ENCODE data around the gene MTG1. TPM values are rescaled to one million over a fixed set of nuclear protein-coding genes. Genes with fewer than 3 reads are reported as not detected.

The MTG1 gene
- total RNA-seq, 1 donor from 2014 or later: 65.2 TPM

- Mint-ChIP-seq H3K36me3 (ENCODE audit: unreplicated experiment) (peaks cover 1% of the 10 kb centered on the region), H3K27ac (ENCODE audit: unreplicated experiment) (no peak overlapping the region), H3K9me3 (ENCODE audit: unreplicated experiment) (no peaks in the 10 kb centered on the region), H3K4me1 (ENCODE audit: unreplicated experiment) (no peaks in the 10 kb centered on the region), H3K4me3 (ENCODE audit: unreplicated experiment) (no peak overlapping the region), H3K27me3 (ENCODE audit: unreplicated experiment) (no peaks in the 10 kb centered on the region)
- DNase-seq (ENCODE audit: extremely low spot score, unreplicated experiment): no peak
- no peak for TF ChIP-seq CTCF (IDR thresholded peaks at IDR 0.05)
Observed at GRCh38 chr10:133353202-133353959, 40.6 kb upstream of the MTG1 start.

GRCh38 chr10:133353988-133354605, 39.9 kb upstream of the MTG1 start:
- Mint-ChIP-seq H3K4me3 (ENCODE audit: unreplicated experiment) (no peak overlapping the region), H3K9me3 (ENCODE audit: unreplicated experiment) (no peaks in the 10 kb centered on the region), H3K36me3 (ENCODE audit: unreplicated experiment) (peaks cover 1% of the 10 kb centered on the region), H3K27me3 (ENCODE audit: unreplicated experiment) (no peaks in the 10 kb centered on the region), H3K27ac (ENCODE audit: unreplicated experiment) (no peak overlapping the region), H3K4me1 (ENCODE audit: unreplicated experiment) (no peaks in the 10 kb centered on the region)
- DNase-seq (ENCODE audit: extremely low spot score, unreplicated experiment): no peak
- TF ChIP-seq CTCF (IDR thresholded peaks at IDR 0.05): no peak

DNA sequence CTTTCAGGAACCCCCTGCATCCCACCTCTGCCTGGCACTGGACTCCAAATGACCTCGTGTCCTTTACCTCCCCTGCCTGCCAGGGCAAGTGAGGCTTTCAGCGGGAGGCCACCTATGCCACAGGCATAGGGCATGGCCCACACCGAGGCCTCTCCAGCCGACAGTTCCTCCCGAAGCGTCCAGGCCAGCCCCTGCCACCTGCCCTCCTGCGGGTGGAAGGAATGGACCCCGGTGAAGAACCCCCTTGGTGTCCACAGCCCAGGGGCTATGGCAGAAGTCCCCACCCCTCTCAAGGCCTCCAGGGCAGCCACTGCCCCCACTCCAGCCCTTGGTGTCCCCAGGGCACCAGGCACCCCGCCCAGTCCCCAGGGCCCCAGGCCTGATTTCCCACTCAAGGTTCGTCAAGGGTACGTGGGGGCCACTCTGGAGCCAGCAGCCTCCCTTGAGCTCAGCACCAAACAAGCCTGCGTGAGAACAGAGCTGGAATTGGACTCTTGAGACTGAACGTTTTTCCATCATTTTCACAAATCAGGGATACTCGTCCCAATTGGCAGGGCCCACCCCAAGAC, 39.2 kb upstream of the MTG1 start:
- no peak overlapping the region for H3K4me3 Mint-ChIP-seq (ENCODE audit: unreplicated experiment)
- no peaks in the 10 kb centered on the region for H3K9me3 Mint-ChIP-seq (ENCODE audit: unreplicated experiment)
- no peak for TF ChIP-seq CTCF (IDR thresholded peaks at IDR 0.05)
- H3K36me3 Mint-ChIP-seq (ENCODE audit: unreplicated experiment): peaks cover 1% of the 10 kb centered on the region
- no peaks in the 10 kb centered on the region for H3K27me3 Mint-ChIP-seq (ENCODE audit: unreplicated experiment)
- no peaks in the 10 kb centered on the region for H3K4me1 Mint-ChIP-seq (ENCODE audit: unreplicated experiment)
- no peak overlapping the region for H3K27ac Mint-ChIP-seq (ENCODE audit: unreplicated experiment)
- no peak for DNase-seq (ENCODE audit: extremely low spot score, unreplicated experiment)

DNA sequence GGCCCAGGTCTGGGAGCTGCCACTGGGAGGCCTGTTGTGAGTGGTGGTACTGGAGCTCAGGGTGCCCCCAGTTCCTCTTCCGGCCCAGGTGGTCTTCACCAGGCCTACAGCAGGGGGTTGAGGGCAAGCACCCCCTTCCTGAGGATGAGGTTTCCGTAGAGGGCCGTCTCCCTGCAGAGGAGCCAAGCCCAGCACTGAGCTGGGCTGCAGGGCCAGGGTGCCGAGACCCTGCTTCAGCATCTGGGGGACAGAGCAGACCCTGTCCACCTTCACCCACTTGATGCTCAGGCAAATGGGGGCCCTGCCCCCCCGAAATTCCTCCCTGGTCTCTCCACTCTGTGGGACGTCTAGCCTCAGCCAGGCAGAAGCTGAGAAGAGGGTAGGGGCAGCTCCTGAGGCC, 38.7 kb upstream of the MTG1 start:
- TF ChIP-seq CTCF (IDR thresholded peaks at IDR 0.05): no peak
- Mint-ChIP-seq H3K4me1 (ENCODE audit: unreplicated experiment) (no peaks in the 10 kb centered on the region), H3K27ac (ENCODE audit: unreplicated experiment) (no peak overlapping the region), H3K4me3 (ENCODE audit: unreplicated experiment) (no peak overlapping the region), H3K9me3 (ENCODE audit: unreplicated experiment) (no peaks in the 10 kb centered on the region), H3K36me3 (ENCODE audit: unreplicated experiment) (peaks cover 1% of the 10 kb centered on the region), H3K27me3 (ENCODE audit: unreplicated experiment) (no peaks in the 10 kb centered on the region)
- DNase-seq (ENCODE audit: extremely low spot score, unreplicated experiment): no peak

- Mint-ChIP-seq H3K27ac (ENCODE audit: unreplicated experiment) (no peak overlapping the region), H3K4me3 (ENCODE audit: unreplicated experiment) (peak overlapping the region; percentile 47), H3K36me3 (ENCODE audit: unreplicated experiment) (peaks cover 1% of the 10 kb centered on the region), H3K27me3 (ENCODE audit: unreplicated experiment) (no peaks in the 10 kb centered on the region), H3K9me3 (ENCODE audit: unreplicated experiment) (no peaks in the 10 kb centered on the region), H3K4me1 (ENCODE audit: unreplicated experiment) (no peaks in the 10 kb centered on the region)
- TF ChIP-seq CTCF (IDR thresholded peaks at IDR 0.05): no peak
- no peak for DNase-seq (ENCODE audit: extremely low spot score, unreplicated experiment)
Observed at GRCh38 chr10:133355991-133356390, 38.0 kb upstream of the MTG1 start.

Measured in osteocyte (in vitro differentiated cells).